Caco-2 (cell line): ENCODE data around the gene KRT73. TPM values are rescaled to one million over a fixed set of nuclear protein-coding genes. Genes with fewer than 3 reads are reported as not detected.

Experiments
- BruUV-seq: library from RNA; stranded (reverse); fragments of 400-500 nt; replicated peaks from 2 replicates; lab custom pipeline; 2021; lab: Mats Ljungman, UMichigan
- CTCF ChIA-PET: fragments of 300-600 bp; sonication (Branson Sonifier 250); formaldehyde crosslinking; loops from one replicate; lab custom pipeline; 2022; ENCODE audit warnings: antibody characterized with exemption; lab: Charles Lee
- POLR2A ChIA-PET: fragments of 300-600 bp; sonication (Branson Sonifier 250); formaldehyde crosslinking; loops from one replicate; lab custom pipeline; 2022; ENCODE audit warnings: antibody characterized with exemption; lab: Charles Lee
- DNase-seq, 2 experiments: peaks; one replicate each; pipeline versions ENCODE4 v3.0.0 to v3.0.0-alpha.2; 2020 to 2022
- H3K27me3 ChIP-seq: replicated peaks from 2 replicates; pipeline ENCODE4 v1.6.0; 2011; ENCODE audit warnings: low read length; ENCODE audit not compliant: control insufficient read depth, insufficient read depth
- H3K36me3 ChIP-seq: 2 replicates; pipeline ENCODE4 v1.5.1; 2011; ENCODE audit warnings: low read length; ENCODE audit not compliant: control insufficient read depth, insufficient read depth
- H3K4me1 ChIP-seq: fragments of 250-450 bp; sonication (Bioruptor Pico); 2 replicates; pipeline ENCODE4 v1.5.1; 2020; ENCODE audit warnings: mild to moderate bottlenecking
- H3K4me3 ChIP-seq: 2 replicates; pipeline ENCODE4 v1.5.1; 2011; ENCODE audit warnings: low read depth, mild to moderate bottlenecking, control low read depth, low read length
- H3K9me3 ChIP-seq: fragments of 250-450 bp; sonication (Bioruptor Pico); 2 replicates; pipeline ENCODE4 v1.5.1; 2020; ENCODE audit warnings: mild to moderate bottlenecking, moderate library complexity
- H3K27ac Mint-ChIP-seq: one replicate; pipeline ENCODE4 v1.8.0; 2022; ENCODE audit warnings: mixed read lengths; ENCODE audit not compliant: unreplicated experiment
- H3K27me3 Mint-ChIP-seq: one replicate; pipeline ENCODE4 v1.8.0; 2022; ENCODE audit warnings: mixed read lengths; ENCODE audit not compliant: insufficient read depth, unreplicated experiment
- H3K36me3 Mint-ChIP-seq: one replicate; pipeline ENCODE4 v1.8.0; 2022; ENCODE audit warnings: mild to moderate bottlenecking, mixed read lengths; ENCODE audit not compliant: insufficient read depth, unreplicated experiment
- H3K4me1 Mint-ChIP-seq: one replicate; pipeline ENCODE4 v1.8.0; 2022; ENCODE audit warnings: low read depth, mixed read lengths; ENCODE audit not compliant: unreplicated experiment
- H3K4me3 Mint-ChIP-seq: one replicate; pipeline ENCODE4 v1.8.0; 2022; ENCODE audit warnings: mild to moderate bottlenecking, moderate library complexity, mixed read lengths; ENCODE audit not compliant: unreplicated experiment
- H3K9me3 Mint-ChIP-seq: one replicate; pipeline ENCODE4 v1.8.0; 2022; ENCODE audit warnings: mixed read lengths; ENCODE audit not compliant: unreplicated experiment
- intact Hi-C: fragments of 100-400 bp; cut with micrococcal nuclease; formaldehyde crosslinking; loops from one replicate; pipeline ENCODE4 v1.10.0; 2022; ENCODE audit not compliant: unreplicated experiment
- total RNA-seq: library from RNA; stranded (reverse); gene quantifications from 2 replicates; pipeline ENCODE4 v1.2.3, GENCODE V29; 2022
- TF ChIP-seq, protein P1 (sequence below), 2 experiments: fragments of 200-600 bp in 1 of 2; IDR thresholded peaks; 1 replicate in 1 of 2; 2 replicates in 1 of 2; pipeline versions ENCODE4 v1.5.1 to v1.8.0; 2011 to 2022; ENCODE audit warnings: antibody characterized with exemption in 1 of 2, control low read depth in 1 of 2, inconsistent platforms in 1 of 2, low read depth in 1 of 2, low read length in 1 of 2, mild to moderate bottlenecking in 1 of 2, moderate library complexity in 1 of 2; ENCODE audit not compliant: insufficient read depth in 1 of 2, severe bottlenecking in 1 of 2, unreplicated experiment in 1 of 2

The KRT73 gene
- total RNA-seq, 1 experiment from 2014 or later = not detected

- ChIA-PET CTCF (no interaction called here), POLR2A (no interaction called here)
- BruUV-seq = no TSS peak
- H3K9me3 ChIP-seq = no peaks in the 10 kb centered on the region
- intact Hi-C loops = no loop called here
- no peaks in the 10 kb centered on the region for H3K27me3 ChIP-seq
- TF ChIP-seq, protein P1, sequence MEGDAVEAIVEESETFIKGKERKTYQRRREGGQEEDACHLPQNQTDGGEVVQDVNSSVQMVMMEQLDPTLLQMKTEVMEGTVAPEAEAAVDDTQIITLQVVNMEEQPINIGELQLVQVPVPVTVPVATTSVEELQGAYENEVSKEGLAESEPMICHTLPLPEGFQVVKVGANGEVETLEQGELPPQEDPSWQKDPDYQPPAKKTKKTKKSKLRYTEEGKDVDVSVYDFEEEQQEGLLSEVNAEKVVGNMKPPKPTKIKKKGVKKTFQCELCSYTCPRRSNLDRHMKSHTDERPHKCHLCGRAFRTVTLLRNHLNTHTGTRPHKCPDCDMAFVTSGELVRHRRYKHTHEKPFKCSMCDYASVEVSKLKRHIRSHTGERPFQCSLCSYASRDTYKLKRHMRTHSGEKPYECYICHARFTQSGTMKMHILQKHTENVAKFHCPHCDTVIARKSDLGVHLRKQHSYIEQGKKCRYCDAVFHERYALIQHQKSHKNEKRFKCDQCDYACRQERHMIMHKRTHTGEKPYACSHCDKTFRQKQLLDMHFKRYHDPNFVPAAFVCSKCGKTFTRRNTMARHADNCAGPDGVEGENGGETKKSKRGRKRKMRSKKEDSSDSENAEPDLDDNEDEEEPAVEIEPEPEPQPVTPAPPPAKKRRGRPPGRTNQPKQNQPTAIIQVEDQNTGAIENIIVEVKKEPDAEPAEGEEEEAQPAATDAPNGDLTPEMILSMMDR (IDR thresholded peaks at IDR 0.05; ENCODE audit: insufficient read depth in 1 of 2, low read depth in 1 of 2, low read length in 1 of 2, severe bottlenecking in 1 of 2, unreplicated experiment in 1 of 2) = no peak
- H3K36me3 ChIP-seq = no peaks in the 10 kb centered on the region
- no peak overlapping the region for H3K4me3 ChIP-seq
- H3K4me1 Mint-ChIP-seq = no peaks in the 10 kb centered on the region
- no peak overlapping the region for H3K27ac Mint-ChIP-seq
- no peaks in the 10 kb centered on the region for H3K4me1 ChIP-seq
- no peak for DNase-seq
- no peaks in the 10 kb centered on the region for H3K27me3 Mint-ChIP-seq
- H3K4me3 Mint-ChIP-seq = no peak overlapping the region
- H3K9me3 Mint-ChIP-seq = no peaks in the 10 kb centered on the region
- H3K36me3 Mint-ChIP-seq = no peaks in the 10 kb centered on the region
Observed at GRCh38 chr12:52628111-52628507, 9.8 kb upstream of the KRT73 start.

GRCh38 chr12:52627395-52628110, 9.2 kb upstream of the KRT73 start:
- H3K9me3 Mint-ChIP-seq = no peaks in the 10 kb centered on the region
- no peaks in the 10 kb centered on the region for H3K4me1 ChIP-seq
- no peaks in the 10 kb centered on the region for H3K27me3 ChIP-seq
- intact Hi-C loops = no loop called here
- no TSS peak for BruUV-seq
- no peaks in the 10 kb centered on the region for H3K27me3 Mint-ChIP-seq
- CTCF ChIA-PET = no interaction called here
- POLR2A ChIA-PET = no interaction called here
- H3K36me3 Mint-ChIP-seq = no peaks in the 10 kb centered on the region
- no peaks in the 10 kb centered on the region for H3K9me3 ChIP-seq
- H3K27ac Mint-ChIP-seq = no peak overlapping the region
- H3K4me3 ChIP-seq = no peak overlapping the region
- TF ChIP-seq, protein P1 (IDR thresholded peaks at IDR 0.05; ENCODE audit: insufficient read depth in 1 of 2, low read depth in 1 of 2, low read length in 1 of 2, severe bottlenecking in 1 of 2, unreplicated experiment in 1 of 2) = no peak
- no peaks in the 10 kb centered on the region for H3K4me1 Mint-ChIP-seq
- no peak overlapping the region for H3K4me3 Mint-ChIP-seq
- no peaks in the 10 kb centered on the region for H3K36me3 ChIP-seq
- no peak for DNase-seq

GRCh38 chr12:52622349-52622748, 4.0 kb upstream of the KRT73 start:
- POLR2A ChIA-PET = no interaction called here
- no peak overlapping the region for H3K4me3 Mint-ChIP-seq
- intact Hi-C loops = no loop called here
- DNase-seq = no peak
- H3K36me3 Mint-ChIP-seq = no peaks in the 10 kb centered on the region
- H3K9me3 ChIP-seq = no peaks in the 10 kb centered on the region
- peaks cover 3% of the 10 kb centered on the region for H3K27me3 Mint-ChIP-seq
- CTCF ChIA-PET = no interaction called here
- H3K4me1 ChIP-seq = no peaks in the 10 kb centered on the region
- no peaks in the 10 kb centered on the region for H3K4me1 Mint-ChIP-seq
- H3K9me3 Mint-ChIP-seq = no peaks in the 10 kb centered on the region
- no peak overlapping the region for H3K27ac Mint-ChIP-seq
- BruUV-seq = no TSS peak
- H3K36me3 ChIP-seq = no peaks in the 10 kb centered on the region
- no peaks in the 10 kb centered on the region for H3K27me3 ChIP-seq
- H3K4me3 ChIP-seq = no peak overlapping the region
- TF ChIP-seq, protein P1 (IDR thresholded peaks at IDR 0.05; ENCODE audit: insufficient read depth in 1 of 2, low read depth in 1 of 2, low read length in 1 of 2, severe bottlenecking in 1 of 2, unreplicated experiment in 1 of 2) = no peak
